Measurements from ENCODE around the gene SEMA6C. TPM values are rescaled to one million over a fixed set of nuclear protein-coding genes. Genes with fewer than 3 reads are reported as not detected.
"Not testable (repeated sequence)": the region's sequence is repeated elsewhere in the genome, so short reads cannot be mapped to it uniquely, and the experiment has no call there.

SEMA6C gene
- total RNA-seq, 1 donor from 2014 or later: 0.67 TPM

DNA sequence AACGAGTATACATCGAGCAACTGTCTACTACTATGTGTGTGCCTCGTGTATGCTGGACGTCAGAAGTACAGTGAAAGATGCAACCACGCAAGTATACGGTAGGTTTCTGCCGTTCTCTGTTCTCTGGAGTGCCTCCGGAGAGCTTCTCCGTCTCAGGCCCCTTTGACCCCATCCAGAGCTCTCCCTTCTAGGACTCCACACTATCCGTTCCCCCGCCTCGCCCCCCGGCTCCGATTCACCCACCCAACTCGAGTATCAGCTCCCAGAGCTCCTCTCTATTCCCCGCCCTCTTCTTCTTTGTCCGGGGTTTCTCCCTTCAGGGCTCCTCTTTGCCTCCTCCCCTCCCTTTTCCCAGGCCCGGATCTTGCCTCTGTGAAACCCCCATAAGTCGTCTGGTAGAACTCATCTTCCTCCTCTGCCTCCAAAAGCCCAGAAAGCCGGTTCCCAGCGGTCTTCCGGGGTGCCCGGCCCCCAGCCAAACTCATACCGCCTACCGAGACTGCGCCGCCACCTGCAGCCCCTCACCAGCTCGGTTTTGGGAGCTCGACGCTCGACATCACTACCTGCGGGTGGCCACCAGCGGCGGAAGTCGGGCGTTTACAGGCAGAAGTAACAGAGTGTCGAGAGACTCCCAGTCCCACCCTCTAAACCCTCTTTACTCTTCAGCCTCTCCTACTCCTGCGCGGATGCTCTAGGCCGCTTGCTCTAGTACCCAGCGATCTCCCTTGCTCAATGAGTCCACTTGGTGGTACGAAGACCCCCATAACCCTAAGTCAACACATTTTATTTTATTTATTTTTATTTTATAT lies 43.4 kb upstream of the SEMA6C start, which contains the start of gene VPS72:
VPS72 (minus strand) TSS at position 561 of the 809 bp plus-strand sequence; CDS start at position 485, 76 bp downstream.
- H3K36me3 Mint-ChIP-seq (ENCODE audit: low read depth): peaks cover 18% of the 10 kb centered on the region
- H3K4me3 Mint-ChIP-seq: peak within 1 kb of the TSS; percentile 100
- ChIA-PET POLR2A (interaction anchor here (0.5 to 2.2 kb wide), 36 partner anchors 9 to 1066 kb away, joined by 3 to 29 read pairs (median 5); partner anchors contain the start of genes CDC42SE1, ENSA, GABPB2 and LYSMD1), CTCF (interaction anchor here (0.7 to 1.2 kb wide), 4 partner anchors 62 to 150 kb away, joined by 3 to 5 read pairs (median 4); no protein-coding TSS in a partner anchor)
- TF ChIP-seq, protein P1, sequence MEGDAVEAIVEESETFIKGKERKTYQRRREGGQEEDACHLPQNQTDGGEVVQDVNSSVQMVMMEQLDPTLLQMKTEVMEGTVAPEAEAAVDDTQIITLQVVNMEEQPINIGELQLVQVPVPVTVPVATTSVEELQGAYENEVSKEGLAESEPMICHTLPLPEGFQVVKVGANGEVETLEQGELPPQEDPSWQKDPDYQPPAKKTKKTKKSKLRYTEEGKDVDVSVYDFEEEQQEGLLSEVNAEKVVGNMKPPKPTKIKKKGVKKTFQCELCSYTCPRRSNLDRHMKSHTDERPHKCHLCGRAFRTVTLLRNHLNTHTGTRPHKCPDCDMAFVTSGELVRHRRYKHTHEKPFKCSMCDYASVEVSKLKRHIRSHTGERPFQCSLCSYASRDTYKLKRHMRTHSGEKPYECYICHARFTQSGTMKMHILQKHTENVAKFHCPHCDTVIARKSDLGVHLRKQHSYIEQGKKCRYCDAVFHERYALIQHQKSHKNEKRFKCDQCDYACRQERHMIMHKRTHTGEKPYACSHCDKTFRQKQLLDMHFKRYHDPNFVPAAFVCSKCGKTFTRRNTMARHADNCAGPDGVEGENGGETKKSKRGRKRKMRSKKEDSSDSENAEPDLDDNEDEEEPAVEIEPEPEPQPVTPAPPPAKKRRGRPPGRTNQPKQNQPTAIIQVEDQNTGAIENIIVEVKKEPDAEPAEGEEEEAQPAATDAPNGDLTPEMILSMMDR (IDR thresholded peaks at IDR 0.05): no peak
- H3K27me3 Mint-ChIP-seq: no peaks in the 10 kb centered on the region
- intact Hi-C loops (cut with micrococcal nuclease): loop anchor here (1.0 to 10.0 kb wide), 5 partner anchors 8 to 805 kb away; partner anchors contain the start of genes ARNT, PIP5K1A, RFX5 and S100A10
- peaks cover 34% of the 10 kb centered on the region for H3K4me1 Mint-ChIP-seq
- H3K9me3 Mint-ChIP-seq: no peaks in the 10 kb centered on the region
- ATAC-seq (ENCODE audit: low read depth): peak; percentile 93
- H3K27ac Mint-ChIP-seq: peak within 1 kb of the TSS; percentile 99
- peak; percentile 73 for DNase-seq

DNA sequence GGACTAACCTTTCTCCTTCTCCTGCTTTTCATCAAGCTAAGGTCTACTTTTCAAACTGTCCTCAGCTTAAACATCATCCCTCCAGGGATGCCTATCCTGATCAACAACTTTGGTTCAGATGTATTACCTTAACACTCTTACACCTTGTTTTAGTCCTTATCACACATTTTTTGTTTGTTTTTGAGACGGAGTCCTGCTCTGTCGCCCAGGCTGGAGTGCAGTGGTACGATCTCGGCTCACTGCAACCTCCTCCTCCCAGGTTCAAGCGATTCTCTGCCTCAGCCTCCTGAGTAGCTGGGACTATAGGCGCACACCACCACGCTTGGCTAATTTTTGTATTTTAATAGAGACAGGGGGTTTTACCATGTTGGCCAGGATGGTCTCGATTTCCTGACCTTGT lies 42.2 kb upstream of the SEMA6C start:
- H3K27ac Mint-ChIP-seq: peak overlapping the region; percentile 99
- CTCF ChIA-PET: not testable (repeated sequence)

DNA sequence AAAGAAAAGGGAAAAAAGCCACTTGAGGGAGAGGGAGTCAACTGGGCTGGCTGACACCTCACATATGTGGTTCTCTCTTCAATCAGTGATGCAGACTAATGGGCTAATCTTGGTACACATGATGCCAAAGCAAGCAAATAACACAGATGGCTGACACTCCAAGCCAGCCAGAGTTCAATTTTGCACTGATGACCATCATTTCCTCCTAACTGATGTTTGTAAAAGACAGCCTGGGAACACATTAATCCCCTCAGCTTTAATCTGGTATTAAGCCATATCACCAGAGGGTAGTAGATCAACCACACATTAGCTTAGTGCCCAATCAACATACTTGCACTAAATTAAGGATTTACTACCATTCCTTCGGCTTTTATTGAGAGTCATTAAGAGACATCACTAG lies 40.8 kb upstream of the SEMA6C start:
- ATAC-seq (ENCODE audit: low read depth) (no peak), DNase-seq (no peak)
- Mint-ChIP-seq H3K4me1 (peaks cover 34% of the 10 kb centered on the region), H3K27me3 (no peaks in the 10 kb centered on the region), H3K36me3 (ENCODE audit: low read depth) (peaks cover 41% of the 10 kb centered on the region), H3K9me3 (no peaks in the 10 kb centered on the region), H3K27ac (no peak overlapping the region), H3K4me3 (no peak overlapping the region)
- TF ChIP-seq, protein P1 (IDR thresholded peaks at IDR 0.05): no peak
- POLR2A ChIA-PET: interaction anchor here (0.6 kb wide), 1 partner anchor 846 kb away, joined by 5 read pairs; no protein-coding TSS in a partner anchor
- CTCF ChIA-PET: no interaction called here
- intact Hi-C loops (cut with micrococcal nuclease): no loop called here

More for the DNA sequence above, 42.2 kb upstream of the SEMA6C start:
- Mint-ChIP-seq H3K36me3 (ENCODE audit: low read depth) (peaks cover 28% of the 10 kb centered on the region), H3K4me1 (peaks cover 34% of the 10 kb centered on the region), H3K4me3 (peak overlapping the region; percentile 100)
- H3K9me3 Mint-ChIP-seq; intact Hi-C loops (cut with micrococcal nuclease); H3K27me3 Mint-ChIP-seq; ATAC-seq (ENCODE audit: low read depth); DNase-seq: not testable (repeated sequence)
- POLR2A ChIA-PET: interaction anchor here (2.0 kb wide), 1 partner anchor 138 kb away, joined by 10 read pairs; the partner anchor contains the start of gene PI4KB

DNA sequence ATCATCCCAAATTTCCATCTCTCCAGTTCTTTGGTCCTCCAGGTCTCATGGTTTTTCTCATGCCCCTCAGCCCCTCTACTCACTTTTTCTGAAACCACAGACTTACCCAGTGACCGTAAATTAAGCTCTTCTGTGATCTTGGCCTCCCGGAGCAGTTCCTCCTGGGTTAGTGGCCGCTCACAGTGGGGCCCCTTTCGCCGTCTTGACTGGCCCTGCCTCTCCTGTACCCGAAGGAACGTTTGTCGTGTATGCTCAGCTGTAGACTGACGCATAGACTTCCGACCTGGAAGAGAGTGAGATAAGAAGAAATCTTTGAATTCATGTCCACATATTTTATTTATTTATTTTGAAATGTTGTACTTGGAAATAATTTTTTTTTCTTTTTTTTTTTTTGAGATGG lies 37.8 kb upstream of the SEMA6C start:
- H3K27me3 Mint-ChIP-seq: no peaks in the 10 kb centered on the region
- CTCF ChIA-PET: no interaction called here

DNA sequence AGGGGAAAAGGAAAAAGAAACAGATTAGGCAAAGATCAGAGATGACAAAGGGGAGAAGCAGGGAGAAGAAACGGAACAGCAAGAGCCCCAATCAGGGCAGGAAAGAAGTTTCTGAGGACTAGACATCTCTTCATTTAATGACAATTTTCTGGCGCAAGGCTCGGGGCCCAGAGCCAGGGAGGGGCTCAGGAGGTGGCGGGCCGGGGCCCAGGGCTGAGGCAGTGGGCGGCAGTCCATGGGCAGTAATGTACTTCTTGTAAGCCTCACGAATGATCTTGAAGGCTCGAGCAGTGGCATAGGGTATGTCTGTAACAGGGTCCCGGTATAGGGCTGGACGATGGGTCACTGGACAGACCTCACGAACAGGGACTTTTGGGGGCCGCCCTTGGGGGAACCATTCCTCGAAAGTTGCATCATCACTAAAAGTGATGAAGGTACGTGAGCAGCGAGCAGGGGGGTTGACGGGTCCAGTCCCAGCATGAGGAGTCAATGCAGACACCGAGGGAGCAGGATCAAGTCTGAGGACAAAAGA lies 30.1 kb upstream of the SEMA6C start:
- TF ChIP-seq, protein P1 (IDR thresholded peaks at IDR 0.05): no peak
- Mint-ChIP-seq H3K36me3 (ENCODE audit: low read depth) (peaks cover 81% of the 10 kb centered on the region), H3K4me1 (no peaks in the 10 kb centered on the region), H3K27me3 (no peaks in the 10 kb centered on the region), H3K27ac (no peak overlapping the region), H3K9me3 (no peaks in the 10 kb centered on the region), H3K4me3 (no peak overlapping the region)
- DNase-seq: no peak
- ATAC-seq (ENCODE audit: low read depth): no peak
- CTCF ChIA-PET: no interaction called here
- intact Hi-C loops (cut with micrococcal nuclease): no loop called here
- POLR2A ChIA-PET: interaction anchor here (1.9 kb wide), 1 partner anchor 19 kb away, joined by 11 read pairs; the partner anchor contains the start of gene TNFAIP8L2

More for the DNA sequence above, 37.8 kb upstream of the SEMA6C start:
- H3K27ac Mint-ChIP-seq: no peak overlapping the region
- peaks cover 22% of the 10 kb centered on the region for H3K4me1 Mint-ChIP-seq
- POLR2A ChIA-PET: interaction anchor here (0.6 to 1.2 kb wide), 2 partner anchors 11 to 732 kb away, joined by 3 to 4 read pairs; no protein-coding TSS in a partner anchor
- ATAC-seq (ENCODE audit: low read depth): no peak
- no peak for DNase-seq
- peaks cover 62% of the 10 kb centered on the region for H3K36me3 Mint-ChIP-seq (ENCODE audit: low read depth)
- H3K9me3 Mint-ChIP-seq: no peaks in the 10 kb centered on the region
- no peak overlapping the region for H3K4me3 Mint-ChIP-seq
- TF ChIP-seq, protein P1 (IDR thresholded peaks at IDR 0.05): no peak
- intact Hi-C loops (cut with micrococcal nuclease): no loop called here
